SJCRH30 (cell line): ENCODE measurements around the gene MTO1. TPM values are rescaled to one million over a fixed set of nuclear protein-coding genes. Genes with fewer than 3 reads are reported as not detected.
A peak's percentile ranks its signal among the peaks of the same experiment; 100 is the strongest.
"Not testable (repeated sequence)": the region's sequence is repeated elsewhere in the genome, so short reads cannot be mapped to it uniquely, and the experiment has no call there.

Experiments
- DNase-seq, 2 experiments: peaks; one replicate each; pipeline ENCODE4 v3.0.0-alpha.2; 2015 to 2020
- H3K27ac ChIP-seq: fragments of 250-450 bp; sonication (Bioruptor Pico); 2 replicates; pipeline ENCODE4 v1.5.1; 2020; ENCODE audit warnings: mild to moderate bottlenecking, moderate library complexity
- H3K27me3 ChIP-seq: fragments of 250-450 bp; sonication (Bioruptor Pico); 2 replicates; pipeline ENCODE4 v1.5.1; 2020; ENCODE audit warnings: mild to moderate bottlenecking, moderate library complexity
- H3K36me3 ChIP-seq: fragments of 250-450 bp; sonication (Bioruptor Pico); 2 replicates; pipeline ENCODE4 v1.5.1; 2020; ENCODE audit warnings: mild to moderate bottlenecking, moderate library complexity
- H3K4me1 ChIP-seq: fragments of 250-450 bp; sonication (Bioruptor Pico); 2 replicates; pipeline ENCODE4 v1.5.1; 2020; ENCODE audit warnings: mild to moderate bottlenecking, moderate library complexity
- H3K4me3 ChIP-seq: fragments of 250-450 bp; sonication (Bioruptor Pico); 2 replicates; pipeline ENCODE4 v1.5.1; 2020; ENCODE audit warnings: mild to moderate bottlenecking, moderate library complexity
- H3K9me3 ChIP-seq: fragments of 250-450 bp; sonication (Bioruptor Pico); replicated peaks from 2 replicates; pipeline ENCODE4 v1.5.1; 2020; ENCODE audit warnings: mild to moderate bottlenecking, moderate library complexity
- total RNA-seq: library from RNA; depleted of rRNA; stranded (reverse); fragments of >200 nt; shearing (Covaris generic); gene quantifications from 2 replicates; pipeline ENCODE4 v1.2.3, GENCODE V29; 2014

MTO1 gene
- total RNA-seq, 1 experiment from 2014 or later = 41.1 TPM

GRCh38 chr6:73477407-73477806, 15.9 kb downstream of the MTO1 start:
- Histone ChIP-seq H3K27ac (no peak overlapping the region), H3K9me3 (no peaks in the 10 kb centered on the region), H3K27me3 (no peaks in the 10 kb centered on the region), H3K36me3 (peaks cover 37% of the 10 kb centered on the region), H3K4me1 (no peaks in the 10 kb centered on the region), H3K4me3 (no peak overlapping the region)
- no peak for DNase-seq

- peaks cover 42% of the 10 kb centered on the region for H3K36me3 ChIP-seq
- H3K4me1 ChIP-seq = no peaks in the 10 kb centered on the region
- no peak for DNase-seq
- H3K9me3 ChIP-seq = no peaks in the 10 kb centered on the region
- no peak overlapping the region for H3K27ac ChIP-seq
- H3K4me3 ChIP-seq = no peak overlapping the region
- no peaks in the 10 kb centered on the region for H3K27me3 ChIP-seq
Observed at GRCh38 chr6:73481969-73482368, 20.4 kb downstream of the MTO1 start.

GRCh38 chr6:73484438-73484837, 22.9 kb downstream of the MTO1 start:
- no peaks in the 10 kb centered on the region for H3K27me3 ChIP-seq
- H3K27ac ChIP-seq = no peak overlapping the region
- no peak for DNase-seq
- peaks cover 54% of the 10 kb centered on the region for H3K36me3 ChIP-seq
- H3K4me3 ChIP-seq = no peak overlapping the region
- H3K4me1 ChIP-seq = no peaks in the 10 kb centered on the region
- no peaks in the 10 kb centered on the region for H3K9me3 ChIP-seq

GRCh38 chr6:73487473-73487872, 25.9 kb downstream of the MTO1 start:
- Histone ChIP-seq H3K9me3 (0 out of 2 replicates have a peak, but pooled peaks cover 4% of the 10 kb centered on the region), H3K4me3 (no peak overlapping the region), H3K4me1 (no peaks in the 10 kb centered on the region), H3K27ac (no peak overlapping the region), H3K27me3 (no peaks in the 10 kb centered on the region), H3K36me3 (peaks cover 42% of the 10 kb centered on the region)
- no peak for DNase-seq

- H3K27ac ChIP-seq = no peak overlapping the region
- H3K4me1 ChIP-seq = no peaks in the 10 kb centered on the region
- H3K4me3 ChIP-seq = no peak overlapping the region
- no peaks in the 10 kb centered on the region for H3K27me3 ChIP-seq
- H3K36me3 ChIP-seq = peaks cover 34% of the 10 kb centered on the region
- H3K9me3 ChIP-seq = 0 out of 2 replicates have a peak, but pooled peaks cover 4% of the 10 kb centered on the region
- DNase-seq = peak in 1 of 2 experiments; percentile 26
Observed at GRCh38 chr6:73491377-73491776, 29.8 kb downstream of the MTO1 start.

- H3K27ac ChIP-seq = no peak overlapping the region
- DNase-seq = no peak
- H3K36me3 ChIP-seq = peaks cover 47% of the 10 kb centered on the region
- no peaks in the 10 kb centered on the region for H3K9me3 ChIP-seq
- H3K27me3 ChIP-seq = no peaks in the 10 kb centered on the region
- H3K4me1 ChIP-seq = no peaks in the 10 kb centered on the region
- no peak overlapping the region for H3K4me3 ChIP-seq
Observed at GRCh38 chr6:73497915-73498314, 36.4 kb downstream of the MTO1 start.

GRCh38 chr6:73503027-73503772, 41.7 kb downstream of the MTO1 start:
- DNase-seq = no peak
- Histone ChIP-seq H3K4me3 (no peak overlapping the region), H3K27me3 (no peaks in the 10 kb centered on the region), H3K4me1 (no peaks in the 10 kb centered on the region), H3K9me3 (no peaks in the 10 kb centered on the region), H3K27ac (no peak overlapping the region), H3K36me3 (peaks cover 39% of the 10 kb centered on the region)

GRCh38 chr6:73504160-73504559, 42.6 kb downstream of the MTO1 start:
- DNase-seq = no peak
- no peak overlapping the region for H3K27ac ChIP-seq
- H3K4me1 ChIP-seq = no peaks in the 10 kb centered on the region
- no peaks in the 10 kb centered on the region for H3K9me3 ChIP-seq
- no peaks in the 10 kb centered on the region for H3K27me3 ChIP-seq
- peaks cover 32% of the 10 kb centered on the region for H3K36me3 ChIP-seq
- no peak overlapping the region for H3K4me3 ChIP-seq

GRCh38 chr6:73505142-73505541, 43.6 kb downstream of the MTO1 start:
- DNase-seq = no peak
- Histone ChIP-seq H3K9me3 (no peaks in the 10 kb centered on the region), H3K4me3 (no peak overlapping the region), H3K36me3 (peaks cover 25% of the 10 kb centered on the region), H3K27ac (no peak overlapping the region), H3K4me1 (no peaks in the 10 kb centered on the region), H3K27me3 (no peaks in the 10 kb centered on the region)

GRCh38 chr6:73505705-73506104, 44.2 kb downstream of the MTO1 start:
- H3K9me3 ChIP-seq, H3K27me3 ChIP-seq, DNase-seq, H3K27ac ChIP-seq, H3K4me1 ChIP-seq, H3K4me3 ChIP-seq: not testable (repeated sequence)
- peaks cover 21% of the 10 kb centered on the region for H3K36me3 ChIP-seq

GRCh38 chr6:73506246-73506645, 44.7 kb downstream of the MTO1 start:
- no peaks in the 10 kb centered on the region for H3K9me3 ChIP-seq
- H3K27ac ChIP-seq = no peak overlapping the region
- no peak for DNase-seq
- H3K4me3 ChIP-seq = no peak overlapping the region
- no peaks in the 10 kb centered on the region for H3K27me3 ChIP-seq
- no peaks in the 10 kb centered on the region for H3K4me1 ChIP-seq
- H3K36me3 ChIP-seq = peaks cover 15% of the 10 kb centered on the region

- Histone ChIP-seq H3K9me3 (no peaks in the 10 kb centered on the region), H3K27me3 (no peaks in the 10 kb centered on the region; the same call in 1 of the 2 replicates), H3K36me3 (peaks cover 9% of the 10 kb centered on the region), H3K4me1 (no peaks in the 10 kb centered on the region), H3K27ac (no peak overlapping the region), H3K4me3 (no peak overlapping the region)
- no peak for DNase-seq
Observed at GRCh38 chr6:73508776-73509175, 47.2 kb downstream of the MTO1 start.

- H3K27me3 ChIP-seq = peaks cover 2% of the 10 kb centered on the region; the same call in 1 of the 2 replicates
- H3K4me3 ChIP-seq = no peak overlapping the region
Observed at GRCh38 chr6:73509851-73510250, 48.3 kb downstream of the MTO1 start.

GRCh38 chr6:73511796-73512195, 50.3 kb downstream of the MTO1 start:
- peaks cover 5% of the 10 kb centered on the region; the same call in 1 of the 2 replicates for H3K27me3 ChIP-seq
- peak in 1 of 2 experiments; percentile 24 for DNase-seq

More at GRCh38 chr6:73509851-73510250, 48.3 kb downstream of the MTO1 start:
- Histone ChIP-seq H3K36me3 (peaks cover 13% of the 10 kb centered on the region), H3K27ac (no peak overlapping the region), H3K9me3 (no peaks in the 10 kb centered on the region), H3K4me1 (no peaks in the 10 kb centered on the region)
- no peak for DNase-seq

GRCh38 chr6:73513496-73513854, 51.9 kb downstream of the MTO1 start:
- Histone ChIP-seq H3K4me3 (no peak overlapping the region), H3K9me3 (no peaks in the 10 kb centered on the region), H3K4me1 (peaks cover 4% of the 10 kb centered on the region; the same call in 1 of the 2 replicates), H3K36me3 (peaks cover 47% of the 10 kb centered on the region), H3K27me3 (peaks cover 5% of the 10 kb centered on the region; the same call in 1 of the 2 replicates), H3K27ac (no peak overlapping the region)
- DNase-seq = no peak

More at GRCh38 chr6:73511796-73512195, 50.3 kb downstream of the MTO1 start:
- Histone ChIP-seq H3K4me3 (no peak overlapping the region), H3K4me1 (no peaks in the 10 kb centered on the region; the same call in 1 of the 2 replicates), H3K9me3 (no peaks in the 10 kb centered on the region), H3K27ac (no peak overlapping the region), H3K36me3 (peaks cover 32% of the 10 kb centered on the region)

GRCh38 chr6:73514746-73515110, 53.2 kb downstream of the MTO1 start:
- Histone ChIP-seq H3K36me3 (peaks cover 60% of the 10 kb centered on the region), H3K9me3 (no peaks in the 10 kb centered on the region), H3K4me1 (peaks cover 4% of the 10 kb centered on the region; the same call in 1 of the 2 replicates), H3K4me3 (no peak overlapping the region), H3K27ac (no peak overlapping the region; the same call in 1 of the 2 replicates), H3K27me3 (peaks cover 5% of the 10 kb centered on the region; the same call in 1 of the 2 replicates)
- DNase-seq = peak in 1 of 2 experiments; percentile 49
